ENCODE data around the gene IGFBP7. TPM values are rescaled to one million over a fixed set of nuclear protein-coding genes. Genes with fewer than 3 reads are reported as not detected.
A peak's percentile ranks its signal among the peaks of the same experiment; 100 is the strongest.

The IGFBP7 gene
- total and polyA plus RNA-seq, 2 donors (not counting 1 experiment from before 2014, with no cell fraction given) = 54.8 to 793 TPM

GRCh38 chr4:57044996-57045395, 65.2 kb downstream of the IGFBP7 start:
- no peaks in the 10 kb centered on the region for H3K79me2 ChIP-seq (ENCODE audit: control insufficient read depth, insufficient read depth, low read length)
- no peak overlapping the region for H3K27ac ChIP-seq (ENCODE audit: insufficient read depth, low read length)
- peaks cover 18% of the 10 kb centered on the region for H3K4me1 ChIP-seq (ENCODE audit: control insufficient read depth, extremely low read depth, insufficient read depth, low read length)
- H3K9ac ChIP-seq (ENCODE audit: insufficient read depth, low read length) = no peak overlapping the region
- no peaks in the 10 kb centered on the region for H3K27me3 ChIP-seq (ENCODE audit: control insufficient read depth, insufficient read depth, low read length)
- DNase-seq (ENCODE audit: low read depth in 2 of 2) = peak in 1 of 2 donors; percentile 88
- H3K4me3 ChIP-seq (replicated peaks in 1 of 4; ENCODE audit: control extremely low read depth in 1 of 4, insufficient read depth in 1 of 4, low read depth in 3 of 4, low read length in 4 of 4) = no peak overlapping the region
- H3K9me3 ChIP-seq (ENCODE audit: control insufficient read depth, insufficient read depth, low read depth, low read length) = no peaks in the 10 kb centered on the region
- no peak for TF ChIP-seq EZH2 (IDR thresholded peaks at IDR 0.05; ENCODE audit: low read length, missing control alignments)
- TF ChIP-seq CTCF (conservative IDR thresholded peaks at IDR 0.05 in 1 of 2, IDR thresholded peaks at IDR 0.05 in 1 of 2; ENCODE audit: low read depth in 1 of 2, low read length in 2 of 2) = no peak
- no peaks in the 10 kb centered on the region for H4K20me1 ChIP-seq (ENCODE audit: control insufficient read depth, extremely low read depth, insufficient read depth, low read length)
- H2AFZ ChIP-seq (ENCODE audit: low read length) = no peak overlapping the region
- H3K36me3 ChIP-seq (ENCODE audit: control insufficient read depth, insufficient read depth, low read length) = no peaks in the 10 kb centered on the region
- H3K4me2 ChIP-seq (ENCODE audit: extremely low read depth, insufficient read depth, low read length) = no peak overlapping the region

GRCh38 chr4:57044279-57044678, 65.9 kb downstream of the IGFBP7 start:
- no peak overlapping the region for H3K4me2 ChIP-seq (ENCODE audit: extremely low read depth, insufficient read depth, low read length)
- peak overlapping the region; percentile 53 for H3K27ac ChIP-seq (ENCODE audit: insufficient read depth, low read length)
- no peaks in the 10 kb centered on the region for H3K27me3 ChIP-seq (ENCODE audit: control insufficient read depth, insufficient read depth, low read length)
- no peak overlapping the region for H3K4me3 ChIP-seq (replicated peaks in 1 of 4; ENCODE audit: control extremely low read depth in 1 of 4, insufficient read depth in 1 of 4, low read depth in 3 of 4, low read length in 4 of 4)
- TF ChIP-seq CTCF (conservative IDR thresholded peaks at IDR 0.05 in 1 of 2, IDR thresholded peaks at IDR 0.05 in 1 of 2; ENCODE audit: low read depth in 1 of 2, low read length in 2 of 2) = no peak
- no peak for TF ChIP-seq EZH2 (IDR thresholded peaks at IDR 0.05; ENCODE audit: low read length, missing control alignments)
- no peaks in the 10 kb centered on the region for H3K36me3 ChIP-seq (ENCODE audit: control insufficient read depth, insufficient read depth, low read length)
- H2AFZ ChIP-seq (ENCODE audit: low read length) = no peak overlapping the region
- H3K9ac ChIP-seq (ENCODE audit: insufficient read depth, low read length) = no peak overlapping the region
- peaks cover 19% of the 10 kb centered on the region for H3K4me1 ChIP-seq (ENCODE audit: control insufficient read depth, extremely low read depth, insufficient read depth, low read length)
- no peaks in the 10 kb centered on the region for H4K20me1 ChIP-seq (ENCODE audit: control insufficient read depth, extremely low read depth, insufficient read depth, low read length)
- DNase-seq (ENCODE audit: low read depth in 2 of 2) = peak in 1 of 2 donors; percentile 24
- H3K79me2 ChIP-seq (ENCODE audit: control insufficient read depth, insufficient read depth, low read length) = no peaks in the 10 kb centered on the region
- H3K9me3 ChIP-seq (ENCODE audit: control insufficient read depth, insufficient read depth, low read depth, low read length) = no peaks in the 10 kb centered on the region

- H3K9ac ChIP-seq (ENCODE audit: insufficient read depth, low read length) = no peak overlapping the region
- peak overlapping the region; percentile 53 for H3K27ac ChIP-seq (ENCODE audit: insufficient read depth, low read length)
- no peaks in the 10 kb centered on the region for H3K27me3 ChIP-seq (ENCODE audit: control insufficient read depth, insufficient read depth, low read length)
- no peaks in the 10 kb centered on the region for H4K20me1 ChIP-seq (ENCODE audit: control insufficient read depth, extremely low read depth, insufficient read depth, low read length)
- no peaks in the 10 kb centered on the region for H3K9me3 ChIP-seq (ENCODE audit: control insufficient read depth, insufficient read depth, low read depth, low read length)
- H2AFZ ChIP-seq (ENCODE audit: low read length) = no peak overlapping the region
- no peak overlapping the region for H3K4me2 ChIP-seq (ENCODE audit: extremely low read depth, insufficient read depth, low read length)
- TF ChIP-seq CTCF (conservative IDR thresholded peaks at IDR 0.05 in 1 of 2, IDR thresholded peaks at IDR 0.05 in 1 of 2; ENCODE audit: low read depth in 1 of 2, low read length in 2 of 2) (no peak), EZH2 (IDR thresholded peaks at IDR 0.05; ENCODE audit: low read length, missing control alignments) (no peak)
- H3K4me1 ChIP-seq (ENCODE audit: control insufficient read depth, extremely low read depth, insufficient read depth, low read length) = peaks cover 19% of the 10 kb centered on the region
- no peak overlapping the region for H3K4me3 ChIP-seq (replicated peaks in 1 of 4; ENCODE audit: control extremely low read depth in 1 of 4, insufficient read depth in 1 of 4, low read depth in 3 of 4, low read length in 4 of 4)
- no peaks in the 10 kb centered on the region for H3K79me2 ChIP-seq (ENCODE audit: control insufficient read depth, insufficient read depth, low read length)
- no peaks in the 10 kb centered on the region for H3K36me3 ChIP-seq (ENCODE audit: control insufficient read depth, insufficient read depth, low read length)
- DNase-seq (ENCODE audit: low read depth in 2 of 2) = peak in 1 of 2 donors; percentile 90
These were observed 66.6 kb downstream of the IGFBP7 start for GRCh38 chr4:57043347-57044251.
